H1 (cell line): ENCODE measurements around the gene COX6A2. TPM values are rescaled to one million over a fixed set of nuclear protein-coding genes. Genes with fewer than 3 reads are reported as not detected.

Experiments used
- CTCF ChIA-PET: fragments of 300-600 bp; sonication (Branson Sonifier 250); formaldehyde crosslinking; loops from one replicate; lab custom pipeline; 2021; ENCODE audit not compliant: partially characterized antibody; lab: Charles Lee
- POLR2A ChIA-PET: fragments of 300-600 bp; sonication (Branson Sonifier 250); formaldehyde crosslinking; loops from one replicate; lab custom pipeline; 2021; ENCODE audit warnings: inconsistent platforms; ENCODE audit not compliant: partially characterized antibody; lab: Charles Lee
- DNase-seq, 2 experiments: peaks; one replicate each; pipeline versions ENCODE4 v3.0.0 to v3.0.0-alpha.2; 2010 to 2022; ENCODE audit warnings: low spot score in 2 of 2, low read depth in 1 of 2, mixed read lengths in 1 of 2
- FAIRE-seq: peaks from 2 replicates; lab custom pipeline; 2011; peaks lifted over from hg19 to GRCh38; lab: Jason Lieb, UNC
- H2AFZ ChIP-seq: 2 replicates; pipeline ENCODE4 v1.8.1; 2012; ENCODE audit warnings: low read length, inconsistent platforms
- H2AK5ac ChIP-seq: 2 replicates; pipeline ENCODE4 v1.6.1; 2013; ENCODE audit warnings: low read depth, low read length
- H2BK120ac ChIP-seq: replicated peaks from 2 replicates; pipeline ENCODE3; 2013; ENCODE audit warnings: low read depth, low read length, inconsistent platforms
- H2BK12ac ChIP-seq: 2 replicates; pipeline ENCODE4 v1.6.1; 2013; ENCODE audit warnings: low read depth, low read length
- H2BK15ac ChIP-seq: 2 replicates; pipeline ENCODE4 v1.6.1; 2013; ENCODE audit warnings: low read length
- H2BK20ac ChIP-seq: 2 replicates; pipeline ENCODE4 v1.6.1; 2013; ENCODE audit warnings: low read length
- H2BK5ac ChIP-seq: 2 replicates; pipeline ENCODE4 v1.6.1; 2013; ENCODE audit warnings: low read depth, low read length
- H3K14ac ChIP-seq: 2 replicates; pipeline ENCODE4 v1.6.1; 2013; ENCODE audit warnings: inconsistent platforms; ENCODE audit not compliant: insufficient read length
- H3K18ac ChIP-seq: 2 replicates; pipeline ENCODE4 v1.6.1; 2013; ENCODE audit warnings: low read length; ENCODE audit errors: extremely low read depth
- H3K23ac ChIP-seq: 2 replicates; pipeline ENCODE4 v1.6.1; 2013; ENCODE audit warnings: inconsistent platforms; ENCODE audit not compliant: insufficient read length
- H3K23me2 ChIP-seq: 2 replicates; pipeline ENCODE4 v1.6.1; 2013; ENCODE audit warnings: low read depth, low read length
- H3K27ac ChIP-seq: 2 replicates; pipeline ENCODE4 v1.6.1; 2011; ENCODE audit warnings: low read depth, low read length, inconsistent platforms
- H3K27me3 ChIP-seq, 4 experiments: replicated peaks in 1 of 4; 1 replicate in 1 of 4; 2 replicates in 3 of 4; pipeline versions ENCODE4 v1.6.1 to v1.8.1; 2011 to 2013; ENCODE audit warnings: low read length in 3 of 4, mild to moderate bottlenecking in 3 of 4, inconsistent platforms in 2 of 4, mixed read lengths in 2 of 4, moderate library complexity in 1 of 4; ENCODE audit not compliant: control insufficient read depth in 3 of 4, insufficient read depth in 3 of 4; ENCODE audit errors: extremely low read depth in 1 of 4
- H3K36me3 ChIP-seq, 4 experiments: 2 replicates each; pipeline versions ENCODE4 v1.6.1 to v1.8.1; 2011 to 2013; ENCODE audit warnings: mild to moderate bottlenecking in 4 of 4, low read length in 3 of 4, moderate library complexity in 2 of 4, control low read depth in 1 of 4, inconsistent platforms in 1 of 4; ENCODE audit not compliant: insufficient read depth in 4 of 4, control insufficient read depth in 2 of 4
- H3K4ac ChIP-seq: replicated peaks from 2 replicates; pipeline ENCODE3; 2013; ENCODE audit warnings: low read length, low read depth, mixed read lengths, inconsistent platforms; ENCODE audit not compliant: insufficient read length
- H3K4me1 ChIP-seq, 4 experiments: replicated peaks in 1 of 4; 1 replicate in 1 of 4; 2 replicates in 3 of 4; pipeline versions ENCODE4 v1.6.1 to v1.8.1; 2011 to 2013; ENCODE audit warnings: low read length in 3 of 4, inconsistent platforms in 2 of 4, mixed read lengths in 1 of 4; ENCODE audit not compliant: insufficient read depth in 4 of 4, control insufficient read depth in 3 of 4
- H3K4me2 ChIP-seq, 2 experiments: 2 replicates each; pipeline versions ENCODE4 v1.6.1 to v1.8.1; 2011 to 2013; ENCODE audit warnings: low read depth in 2 of 2, low read length in 2 of 2, control low read depth in 1 of 2, inconsistent platforms in 1 of 2, mild to moderate bottlenecking in 1 of 2; ENCODE audit not compliant: insufficient read depth in 1 of 2
- H3K4me3 ChIP-seq, 4 experiments: fragments of 200-600, 300-600 bp in 1 of 4; sonication (generic), shearing (Covaris generic), sonication (Bioruptor Twin) in 1 of 4; 2 replicates each; pipeline versions ENCODE4 v1.5.1 to v1.8.1; 2011 to 2016; ENCODE audit warnings: low read length in 4 of 4, low read depth in 3 of 4, control low read depth in 2 of 4, inconsistent platforms in 2 of 4, mild to moderate bottlenecking in 2 of 4, mixed read lengths in 1 of 4, moderate library complexity in 1 of 4; ENCODE audit not compliant: insufficient read depth in 2 of 4; ENCODE audit errors: extremely low read depth in 1 of 4
- H3K56ac ChIP-seq: replicated peaks from 2 replicates; pipeline ENCODE3; 2013; ENCODE audit warnings: low read depth, mild to moderate bottlenecking, mixed read lengths, low read length, inconsistent platforms; ENCODE audit not compliant: insufficient read length
- H3K79me1 ChIP-seq: 2 replicates; pipeline ENCODE4 v1.6.1; 2013; ENCODE audit warnings: low read depth, low read length, control low read depth
- H3K79me2 ChIP-seq, 2 experiments: 2 replicates each; pipeline versions ENCODE4 v1.6.1 to v1.8.1; 2012 to 2013; ENCODE audit warnings: low read length in 2 of 2, mild to moderate bottlenecking in 2 of 2, inconsistent platforms in 1 of 2; ENCODE audit not compliant: insufficient read depth in 2 of 2, control insufficient read depth in 1 of 2
- H3K9ac ChIP-seq, 4 experiments: replicated peaks in 1 of 4; 1 replicate in 1 of 4; 2 replicates in 3 of 4; pipeline versions ENCODE4 v1.6.1 to v1.8.1; 2011 to 2013; ENCODE audit warnings: low read depth in 3 of 4, low read length in 3 of 4, control low read depth in 2 of 4, mild to moderate bottlenecking in 2 of 4, moderate library complexity in 2 of 4, inconsistent platforms in 1 of 4; ENCODE audit errors: extremely low read depth in 1 of 4
- H3K9me3 ChIP-seq, 2 experiments: 2 replicates each; pipeline versions ENCODE4 v1.6.1 to v1.8.1; 2012 to 2013; ENCODE audit warnings: mild to moderate bottlenecking in 2 of 2, moderate library complexity in 2 of 2, control low read depth in 1 of 2, inconsistent platforms in 1 of 2, low read depth in 1 of 2, low read length in 1 of 2, mixed read lengths in 1 of 2; ENCODE audit not compliant: insufficient read depth in 2 of 2
- H4K20me1 ChIP-seq, 2 experiments: replicated peaks in 1 of 2; 2 replicates each; pipeline versions ENCODE3 to v1.8.1; 2011 to 2013; ENCODE audit warnings: inconsistent platforms in 2 of 2, low read length in 2 of 2, mild to moderate bottlenecking in 1 of 2; ENCODE audit not compliant: insufficient read depth in 2 of 2, control insufficient read depth in 1 of 2
- H4K5ac ChIP-seq: 2 replicates; pipeline ENCODE4 v1.6.1; 2013; ENCODE audit warnings: low read length, low read depth, mixed read lengths, inconsistent platforms; ENCODE audit not compliant: insufficient read length
- H4K8ac ChIP-seq: 2 replicates; pipeline ENCODE4 v1.8.0; 2013; ENCODE audit warnings: mild to moderate bottlenecking, moderate library complexity, low read length, inconsistent platforms; ENCODE audit not compliant: insufficient read depth; ENCODE audit errors: extremely low read depth
- H4K91ac ChIP-seq: replicated peaks from 2 replicates; pipeline ENCODE3; 2013; ENCODE audit warnings: low read length, mixed read lengths, inconsistent platforms; ENCODE audit not compliant: insufficient read length
- WGBS, 2 experiments: shearing (Covaris generic) in 1 of 2; methylation state at CpG; one replicate each; pipeline versions ENCODE4 v1.1.6 to v1.1.7; 2013 to 2015; ENCODE audit warnings: low lambda C conversion rate in 2 of 2, mixed read lengths in 2 of 2, inconsistent platforms in 1 of 2, low coverage in 1 of 2, missing lambda C conversion rate in 1 of 2; ENCODE audit not compliant: insufficient replicate concordance in 2 of 2, insufficient coverage in 1 of 2, insufficient read length in 1 of 2; ENCODE audit errors: extremely low coverage in 1 of 2, missing lambda C conversion rate in 1 of 2; 5-methylcytosine and 5-hydroxymethylcytosine counted together
- polyA plus RNA-seq, 7 experiments: library from polyadenylated mRNA; depleted of rRNA in 3 of 7; stranded (reverse) in 5 of 7; unstranded in 2 of 7; fragments of >200 nt in 5 of 7; fragments of 200-250 nt in 2 of 7; gene quantifications; 1 replicate in 5 of 7; 2 replicates in 1 of 7; 4 replicates in 1 of 7; pipeline versions ENCODE4 v1.2.1 to v1.2.3, GENCODE V29; 2011 to 2013; ENCODE audit warnings: missing spikeins in 2 of 7, mixed read lengths in 2 of 7
- total RNA-seq: library from RNA; stranded (reverse); fragmentation: NEBNext Ultra II Directional; extraction: Animal tissue kit (Norgen Biotek cat#: 25700); gene quantifications from 2 replicates; pipeline ENCODE4 v1.2.1, GENCODE V29; 2021

COX6A2 gene
- total and polyA plus RNA-seq, 2 of the 8 experiments (the other 6 are each of a cell fraction or from before 2014, with no cell fraction given) = 0.79 TPM; not detected in 1

- H3K79me1 ChIP-seq = no peaks in the 10 kb centered on the region
- no peak overlapping the region for H2BK20ac ChIP-seq
- peaks cover 4 to 18% of the 10 kb centered on the region in 2 experiments for H4K20me1 ChIP-seq
- no peak for FAIRE-seq
- H2BK12ac ChIP-seq = no peak overlapping the region
- H2BK5ac ChIP-seq = no peak overlapping the region
- peak overlapping the region in 1 of 2 experiments; percentile 10; a peak in 1 of 4 replicates for H3K4me2 ChIP-seq
- no peak overlapping the region for H3K4ac ChIP-seq
- ChIA-PET POLR2A (interaction anchor here (1.0 to 1.7 kb wide), 6 partner anchors 8 to 271 kb away, joined by 3 to 8 read pairs (median 4); partner anchors contain the start of genes FUS, PYCARD, TRIM72 and ZNF843), CTCF (interaction anchor here (0.5 to 2.8 kb wide), 26 partner anchors 9 to 445 kb away, joined by 3 to 32 read pairs (median 3); partner anchors contain the start of genes COX6A2, PYCARD, PYDC1 and RUSF1)
- H2BK120ac ChIP-seq = no peak overlapping the region
- no peak overlapping the region for H3K9ac ChIP-seq
- no peaks in the 10 kb centered on the region for H3K9me3 ChIP-seq
- H3K18ac ChIP-seq = no peak overlapping the region
- no peak overlapping the region for H3K23ac ChIP-seq
- no peak overlapping the region for H4K5ac ChIP-seq
- no peak overlapping the region for H3K14ac ChIP-seq
- no peaks in the 10 kb centered on the region for H3K27me3 ChIP-seq
- no peaks in the 10 kb centered on the region for H3K23me2 ChIP-seq
- H3K27ac ChIP-seq = no peak overlapping the region
- H3K79me2 ChIP-seq = peaks cover 0 to 7% of the 10 kb centered on the region in 2 experiments; a peak in 1 of 4 replicates
- H2BK15ac ChIP-seq = no peak overlapping the region
- H2AK5ac ChIP-seq = no peak overlapping the region
- no peak overlapping the region for H4K8ac ChIP-seq
- no peak overlapping the region for H4K91ac ChIP-seq
- H3K36me3 ChIP-seq = no peaks in the 10 kb centered on the region
- no peak overlapping the region for H2AFZ ChIP-seq
- DNase-seq = no peak
- H3K4me3 ChIP-seq = no peak overlapping the region
- 79% methylated on average over 5 of the region's 5 CpGs; no CpG with 5 or more reads in 1 of the 2 experiments for WGBS, 2 experiments
- H3K56ac ChIP-seq = no peak overlapping the region
- H3K4me1 ChIP-seq = peaks cover 4 to 18% (median 11%) of the 10 kb centered on the region in 4 experiments; a peak in 6 of 7 replicates
Measured at GRCh38 chr16:31451201-31451600, 23.0 kb upstream of the COX6A2 start.
